Measurements from ENCODE around the gene BLOC1S5. TPM values are rescaled to one million over a fixed set of nuclear protein-coding genes. Genes with fewer than 3 reads are reported as not detected.
"Not testable (repeated sequence)": the region's sequence is repeated elsewhere in the genome, so short reads cannot be mapped to it uniquely, and the experiment has no call there.

The BLOC1S5 gene
- total RNA-seq, 1 experiment from 2014 or later, result 17.2 TPM

GRCh38 chr6:8043221-8043620 lies 21.0 kb downstream of the BLOC1S5 start:
- no peak for DNase-seq (ENCODE audit: low read depth)

GRCh38 chr6:8041913-8042583 lies 22.1 kb downstream of the BLOC1S5 start:
- no peak for DNase-seq (ENCODE audit: low read depth)

- DNase-seq (ENCODE audit: low read depth), result not testable (repeated sequence)
Observed at GRCh38 chr6:8034107-8034506, 30.1 kb downstream of the BLOC1S5 start.

- no peak for DNase-seq (ENCODE audit: low read depth)
Observed at GRCh38 chr6:8030920-8031319, 33.3 kb downstream of the BLOC1S5 start.

- peak; percentile 14 for DNase-seq (ENCODE audit: low read depth)
Observed at GRCh38 chr6:8029243-8029870, 34.8 kb downstream of the BLOC1S5 start.

GRCh38 chr6:8027965-8028651 lies 36.1 kb downstream of the BLOC1S5 start:
- peak; percentile 17 for DNase-seq (ENCODE audit: low read depth)

GRCh38 chr6:8026800-8027199 lies 37.4 kb downstream of the BLOC1S5 start:
- no peak for DNase-seq (ENCODE audit: low read depth)

- DNase-seq (ENCODE audit: low read depth), result no peak
Observed at GRCh38 chr6:8025191-8025590, 39.0 kb downstream of the BLOC1S5 start.

- DNase-seq (ENCODE audit: low read depth), result no peak
Observed at GRCh38 chr6:8023638-8024037, 40.6 kb downstream of the BLOC1S5 start.

- DNase-seq (ENCODE audit: low read depth), result no peak
Observed at GRCh38 chr6:8020083-8020482, 44.1 kb downstream of the BLOC1S5 start.

- no peak for DNase-seq (ENCODE audit: low read depth)
Observed at GRCh38 chr6:8017705-8018104, 46.5 kb downstream of the BLOC1S5 start.

GRCh38 chr6:8017276-8017701 lies 46.9 kb downstream of the BLOC1S5 start:
- no peak for DNase-seq (ENCODE audit: low read depth)

- DNase-seq (ENCODE audit: low read depth), result no peak
Observed at GRCh38 chr6:8014947-8015346, 49.2 kb downstream of the BLOC1S5 start.

- DNase-seq (ENCODE audit: low read depth), result no peak
Observed at GRCh38 chr6:8013763-8014162, 50.4 kb downstream of the BLOC1S5 start.

GRCh38 chr6:8006208-8006607 lies 58.0 kb downstream of the BLOC1S5 start:
- peak; percentile 36 for DNase-seq (ENCODE audit: low read depth)

GRCh38 chr6:8005136-8005535 lies 59.1 kb downstream of the BLOC1S5 start:
- no peak for DNase-seq (ENCODE audit: low read depth)

GRCh38 chr6:8000636-8001035 lies 63.6 kb downstream of the BLOC1S5 start:
- DNase-seq (ENCODE audit: low read depth), result no peak

GRCh38 chr6:8000188-8000596 lies 64.0 kb downstream of the BLOC1S5 start:
- no peak for DNase-seq (ENCODE audit: low read depth)

GRCh38 chr6:7999201-7999600 lies 65.0 kb downstream of the BLOC1S5 start:
- no peak for DNase-seq (ENCODE audit: low read depth)

- no peak for DNase-seq (ENCODE audit: low read depth)
Observed at GRCh38 chr6:7998103-7998725, 66.0 kb downstream of the BLOC1S5 start.

GRCh38 chr6:7997286-7997685 lies 66.9 kb downstream of the BLOC1S5 start:
- DNase-seq (ENCODE audit: low read depth), result no peak

- DNase-seq (ENCODE audit: low read depth), result peak; percentile 41
Observed at GRCh38 chr6:7996538-7997111, 67.6 kb downstream of the BLOC1S5 start.
